Measurements from ENCODE around the gene VPS13D.

GRCh38 chr1:12461754-12462153 lies 231.9 kb downstream of the VPS13D start:
- no peak for TF ChIP-seq EZH2 (IDR thresholded peaks at IDR 0.05; ENCODE audit: borderline replicate concordance, low read depth, low read length, severe bottlenecking)
- TF ChIP-seq, protein P1, sequence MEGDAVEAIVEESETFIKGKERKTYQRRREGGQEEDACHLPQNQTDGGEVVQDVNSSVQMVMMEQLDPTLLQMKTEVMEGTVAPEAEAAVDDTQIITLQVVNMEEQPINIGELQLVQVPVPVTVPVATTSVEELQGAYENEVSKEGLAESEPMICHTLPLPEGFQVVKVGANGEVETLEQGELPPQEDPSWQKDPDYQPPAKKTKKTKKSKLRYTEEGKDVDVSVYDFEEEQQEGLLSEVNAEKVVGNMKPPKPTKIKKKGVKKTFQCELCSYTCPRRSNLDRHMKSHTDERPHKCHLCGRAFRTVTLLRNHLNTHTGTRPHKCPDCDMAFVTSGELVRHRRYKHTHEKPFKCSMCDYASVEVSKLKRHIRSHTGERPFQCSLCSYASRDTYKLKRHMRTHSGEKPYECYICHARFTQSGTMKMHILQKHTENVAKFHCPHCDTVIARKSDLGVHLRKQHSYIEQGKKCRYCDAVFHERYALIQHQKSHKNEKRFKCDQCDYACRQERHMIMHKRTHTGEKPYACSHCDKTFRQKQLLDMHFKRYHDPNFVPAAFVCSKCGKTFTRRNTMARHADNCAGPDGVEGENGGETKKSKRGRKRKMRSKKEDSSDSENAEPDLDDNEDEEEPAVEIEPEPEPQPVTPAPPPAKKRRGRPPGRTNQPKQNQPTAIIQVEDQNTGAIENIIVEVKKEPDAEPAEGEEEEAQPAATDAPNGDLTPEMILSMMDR (IDR thresholded peaks at IDR 0.05; ENCODE audit: borderline replicate concordance, extremely low read depth, low read length, poor library complexity, severe bottlenecking) = no peak
